ENCODE measurements around the gene AQP2.
"Not testable (repeated sequence)": the region's sequence is repeated elsewhere in the genome, so short reads cannot be mapped to it uniquely, and the experiment has no call there.

The AQP2 gene

DNA sequence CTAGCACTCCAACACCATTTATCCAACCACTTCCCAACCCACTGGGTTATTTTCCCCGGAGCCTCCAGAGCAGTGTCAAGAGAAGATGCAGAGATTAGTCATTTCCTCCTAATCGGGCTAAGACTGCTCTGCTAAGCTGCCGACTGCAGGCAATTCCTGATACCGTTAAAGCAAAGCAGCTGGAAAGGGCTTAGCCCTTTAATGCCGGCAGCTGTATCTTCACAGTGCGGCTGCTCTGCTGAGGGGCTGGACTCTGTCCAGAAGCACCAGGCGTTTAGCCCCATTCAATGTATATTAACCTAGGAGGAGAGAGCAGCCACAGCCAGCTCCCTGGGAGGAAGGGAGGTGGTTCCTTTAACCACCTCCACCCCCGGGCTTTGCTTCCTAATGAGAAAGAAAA, 33.4 kb downstream of the AQP2 start:
- H3K9ac ChIP-seq (ENCODE audit: low read depth, low read length): no peak overlapping the region
- no peaks in the 10 kb centered on the region for H3K9me3 ChIP-seq (ENCODE audit: control insufficient read depth, insufficient read depth, low read length)
- peaks cover 6% of the 10 kb centered on the region; the same call in 1 of the 2 replicates for H3K36me3 ChIP-seq (ENCODE audit: insufficient read depth, low read length)
- H3K4me1 ChIP-seq (ENCODE audit: insufficient read depth, low read length): peaks cover 8% of the 10 kb centered on the region; the same call in 1 of the 2 replicates

DNA sequence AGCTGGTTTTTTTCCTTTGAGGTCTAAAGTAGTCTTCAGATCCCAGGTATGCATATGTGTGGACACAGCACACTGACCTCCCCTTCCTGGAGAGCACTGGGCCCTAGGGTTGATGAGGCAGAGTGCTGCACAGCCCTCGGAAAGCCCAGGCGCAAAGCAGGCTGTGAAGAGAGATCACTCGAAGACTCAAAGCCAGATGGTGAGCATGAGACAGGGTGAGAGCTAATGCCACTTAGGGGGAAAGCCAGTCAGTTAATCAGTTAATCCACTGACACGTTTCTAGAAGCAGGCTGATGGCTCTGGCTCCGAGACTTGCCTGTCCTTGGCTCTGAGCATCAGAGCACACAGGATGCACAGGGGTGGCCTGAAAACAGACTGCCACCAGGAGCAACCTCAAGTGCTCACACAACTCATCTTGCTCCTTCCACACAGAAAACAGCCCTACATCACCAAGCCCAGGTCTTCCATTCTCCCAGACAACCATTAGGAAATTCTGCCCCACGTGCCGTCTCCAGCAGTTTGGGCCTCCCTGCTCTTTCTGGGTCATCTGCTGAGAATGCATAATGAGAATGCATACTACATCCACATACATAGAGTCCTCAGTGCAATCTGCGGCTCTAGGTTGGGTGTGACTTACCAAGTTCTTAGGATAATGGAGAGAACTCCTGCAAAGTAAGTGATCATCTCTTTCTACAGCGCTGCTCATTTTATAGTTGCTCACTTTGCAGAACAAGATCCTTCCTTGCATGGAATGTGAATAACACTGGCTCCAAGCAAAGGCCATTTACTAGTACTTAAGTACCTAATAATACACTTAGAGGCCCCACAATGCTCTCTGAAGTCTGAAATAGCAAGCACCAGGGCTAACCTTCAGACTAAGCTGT, 34.2 kb downstream of the AQP2 start:
- H3K9ac ChIP-seq (ENCODE audit: low read depth, low read length): no peak overlapping the region

DNA sequence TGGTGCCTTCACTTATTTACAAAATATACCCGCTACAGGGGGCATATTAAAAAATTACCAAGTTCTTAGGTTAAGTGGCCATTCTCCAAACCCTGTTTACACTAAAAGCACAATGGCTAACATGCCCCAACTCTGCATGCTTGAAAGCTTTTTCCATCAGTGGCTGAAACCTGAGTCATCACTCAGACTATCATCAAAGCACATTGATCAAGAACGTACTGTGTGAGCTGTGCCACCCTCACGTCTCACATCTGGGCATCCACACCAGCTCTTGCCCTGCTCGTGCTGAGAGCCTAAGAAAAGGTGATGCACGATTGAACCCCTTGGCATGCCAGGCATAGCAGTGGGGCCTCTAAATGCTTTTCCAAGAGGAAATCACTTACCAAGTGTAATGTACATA, 35.4 kb downstream of the AQP2 start:
- H3K36me3 ChIP-seq (ENCODE audit: insufficient read depth, low read length): peaks cover 8% of the 10 kb centered on the region

More for the DNA sequence above, 34.2 kb downstream of the AQP2 start:
- peaks cover 6% of the 10 kb centered on the region; the same call in 1 of the 2 replicates for H3K36me3 ChIP-seq (ENCODE audit: insufficient read depth, low read length)
- no peaks in the 10 kb centered on the region for H3K9me3 ChIP-seq (ENCODE audit: control insufficient read depth, insufficient read depth, low read length)
- H3K4me1 ChIP-seq (ENCODE audit: insufficient read depth, low read length): 0 out of 2 replicates have a peak, but pooled peaks cover 4% of the 10 kb centered on the region

DNA sequence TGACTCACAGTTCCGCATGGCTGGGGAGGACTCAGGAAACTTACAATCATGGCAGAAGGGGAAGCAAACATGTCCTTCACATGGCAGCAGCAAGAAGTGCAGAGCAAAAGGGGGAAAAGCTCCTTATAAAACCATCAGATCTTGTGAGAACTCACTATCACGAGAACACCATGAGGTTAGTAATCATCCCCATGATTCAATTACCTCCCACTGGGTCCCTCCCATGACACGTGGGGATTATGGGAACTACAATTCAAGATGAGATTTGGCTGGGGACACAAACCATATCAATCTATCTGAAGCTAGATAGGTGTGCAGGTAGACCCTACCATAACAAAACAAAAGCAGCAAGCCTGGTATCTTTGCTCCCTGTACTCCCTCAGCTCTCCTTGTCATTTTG, 35.9 kb downstream of the AQP2 start:
- not testable (repeated sequence) for H3K9me3 ChIP-seq (ENCODE audit: control insufficient read depth, insufficient read depth, low read length); H3K4me1 ChIP-seq (ENCODE audit: insufficient read depth, low read length); H3K36me3 ChIP-seq (ENCODE audit: insufficient read depth, low read length); H3K9ac ChIP-seq (ENCODE audit: low read depth, low read length)

More for the DNA sequence above, 35.4 kb downstream of the AQP2 start:
- Histone ChIP-seq H3K9me3 (ENCODE audit: control insufficient read depth, insufficient read depth, low read length) (no peaks in the 10 kb centered on the region), H3K4me1 (ENCODE audit: insufficient read depth, low read length) (0 out of 2 replicates have a peak, but pooled peaks cover 4% of the 10 kb centered on the region), H3K9ac (ENCODE audit: low read depth, low read length) (no peak overlapping the region)

- Histone ChIP-seq H3K9me3 (ENCODE audit: control insufficient read depth, insufficient read depth, low read length) (no peaks in the 10 kb centered on the region), H3K36me3 (ENCODE audit: insufficient read depth, low read length) (peaks cover 15% of the 10 kb centered on the region), H3K9ac (ENCODE audit: low read depth, low read length) (no peak overlapping the region), H3K4me1 (ENCODE audit: insufficient read depth, low read length) (0 out of 2 replicates have a peak, but pooled peaks cover 4% of the 10 kb centered on the region)
Observed at GRCh38 chr12:49987625-49988303, 37.2 kb downstream of the AQP2 start.

DNA sequence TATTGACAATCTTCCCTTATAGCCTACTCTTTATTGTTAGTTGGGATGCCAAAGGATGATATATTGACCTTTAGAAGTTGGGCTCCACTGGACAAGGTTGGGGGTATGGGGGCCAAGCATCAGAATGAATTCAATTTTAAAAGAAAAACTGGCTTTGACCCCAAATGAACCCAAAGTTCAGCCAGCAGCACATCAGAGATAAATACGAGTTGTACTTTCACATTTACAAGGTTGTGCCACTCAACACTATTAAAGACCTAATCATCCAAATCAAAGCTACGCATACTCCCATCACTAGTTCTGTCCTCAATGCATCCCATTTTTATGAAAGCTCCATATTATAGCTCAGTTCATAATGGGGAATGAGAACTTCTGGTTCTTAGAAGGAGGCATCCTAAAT, 38.9 kb downstream of the AQP2 start:
- not testable (repeated sequence) for H3K9me3 ChIP-seq (ENCODE audit: control insufficient read depth, insufficient read depth, low read length); H3K4me1 ChIP-seq (ENCODE audit: insufficient read depth, low read length); H3K9ac ChIP-seq (ENCODE audit: low read depth, low read length)
- H3K36me3 ChIP-seq (ENCODE audit: insufficient read depth, low read length): peaks cover 20% of the 10 kb centered on the region

DNA sequence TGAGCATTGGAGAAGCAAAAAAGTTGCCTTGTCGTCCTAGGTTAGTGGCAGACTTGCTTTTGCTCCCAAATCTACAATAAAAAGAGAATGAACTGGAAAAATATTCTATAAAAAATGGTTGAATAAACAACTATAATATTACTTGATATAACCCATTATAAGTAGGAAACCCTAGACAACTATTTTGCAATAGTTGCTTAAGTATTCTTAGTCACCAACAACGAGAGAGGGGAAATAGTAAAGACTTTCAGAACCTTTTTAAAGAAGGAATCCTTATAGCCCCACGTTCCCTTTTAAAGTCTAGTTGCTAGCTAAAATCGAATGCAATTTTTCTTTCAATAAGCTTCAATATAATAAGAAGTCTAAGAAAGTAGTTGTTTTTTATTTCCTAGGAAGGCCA, 39.7 kb downstream of the AQP2 start:
- H3K36me3 ChIP-seq (ENCODE audit: insufficient read depth, low read length): peaks cover 21% of the 10 kb centered on the region
- H3K9me3 ChIP-seq (ENCODE audit: control insufficient read depth, insufficient read depth, low read length): no peaks in the 10 kb centered on the region
- H3K9ac ChIP-seq (ENCODE audit: low read depth, low read length): no peak overlapping the region
- 0 out of 2 replicates have a peak, but pooled peaks cover 1% of the 10 kb centered on the region for H3K4me1 ChIP-seq (ENCODE audit: insufficient read depth, low read length)

- Histone ChIP-seq H3K9me3 (ENCODE audit: control insufficient read depth, insufficient read depth, low read length) (no peaks in the 10 kb centered on the region), H3K9ac (ENCODE audit: low read depth, low read length) (no peak overlapping the region), H3K36me3 (ENCODE audit: insufficient read depth, low read length) (peaks cover 20% of the 10 kb centered on the region), H3K4me1 (ENCODE audit: insufficient read depth, low read length) (no peaks in the 10 kb centered on the region)
Observed at GRCh38 chr12:49998453-49998852, 47.9 kb downstream of the AQP2 start.

- H3K36me3 ChIP-seq (ENCODE audit: insufficient read depth, low read length): peaks cover 15% of the 10 kb centered on the region
Observed at GRCh38 chr12:50003595-50003994, 53.1 kb downstream of the AQP2 start.

DNA sequence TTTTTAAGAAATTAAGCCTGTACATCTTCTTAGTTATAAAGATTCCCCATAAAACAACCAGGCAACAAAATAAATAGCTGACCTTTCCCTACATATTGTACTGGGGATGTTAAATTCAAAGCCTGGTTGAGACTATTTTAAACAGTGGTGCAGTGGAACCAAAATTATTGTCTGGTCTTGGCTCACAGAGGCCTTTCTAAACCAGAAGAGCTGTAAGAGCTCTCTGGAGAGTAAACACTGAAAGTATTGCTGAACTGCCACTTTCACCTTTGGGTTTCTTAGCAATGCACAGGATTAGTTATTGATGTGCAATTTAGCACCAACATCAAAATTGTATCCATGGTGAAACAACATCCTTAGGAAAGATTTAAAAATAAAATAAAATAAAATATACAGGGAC, 54.2 kb downstream of the AQP2 start:
- Histone ChIP-seq H3K36me3 (ENCODE audit: insufficient read depth, low read length) (peaks cover 7% of the 10 kb centered on the region), H3K4me1 (ENCODE audit: insufficient read depth, low read length) (no peaks in the 10 kb centered on the region), H3K9ac (ENCODE audit: low read depth, low read length) (no peak overlapping the region), H3K9me3 (ENCODE audit: control insufficient read depth, insufficient read depth, low read length) (no peaks in the 10 kb centered on the region)

More at GRCh38 chr12:50003595-50003994, 53.1 kb downstream of the AQP2 start:
- no peaks in the 10 kb centered on the region for H3K9me3 ChIP-seq (ENCODE audit: control insufficient read depth, insufficient read depth, low read length)
- no peak overlapping the region for H3K9ac ChIP-seq (ENCODE audit: low read depth, low read length)
- no peaks in the 10 kb centered on the region for H3K4me1 ChIP-seq (ENCODE audit: insufficient read depth, low read length)

DNA sequence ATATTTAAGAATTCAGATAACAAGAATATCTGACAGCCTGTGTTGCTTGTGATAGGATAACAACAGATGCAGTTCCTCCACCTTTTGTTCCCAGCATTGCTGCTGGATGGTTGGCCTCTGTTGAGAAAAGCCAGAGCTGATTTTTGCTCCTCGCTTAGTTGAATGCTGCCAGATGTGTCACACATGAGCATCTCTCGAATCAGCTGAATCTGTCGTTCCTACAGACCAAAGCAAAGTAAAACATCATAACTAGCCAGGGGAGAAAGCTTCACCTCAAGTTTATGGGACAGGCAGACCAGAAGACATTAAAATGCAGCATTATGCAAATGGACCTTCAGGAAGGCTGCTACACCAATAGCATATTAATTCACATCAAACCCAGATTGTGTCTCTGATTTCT, 54.6 kb downstream of the AQP2 start:
- H3K36me3 ChIP-seq (ENCODE audit: insufficient read depth, low read length): peaks cover 7% of the 10 kb centered on the region
- no peak overlapping the region for H3K9ac ChIP-seq (ENCODE audit: low read depth, low read length)
- no peaks in the 10 kb centered on the region for H3K4me1 ChIP-seq (ENCODE audit: insufficient read depth, low read length)
- H3K9me3 ChIP-seq (ENCODE audit: control insufficient read depth, insufficient read depth, low read length): no peaks in the 10 kb centered on the region

DNA sequence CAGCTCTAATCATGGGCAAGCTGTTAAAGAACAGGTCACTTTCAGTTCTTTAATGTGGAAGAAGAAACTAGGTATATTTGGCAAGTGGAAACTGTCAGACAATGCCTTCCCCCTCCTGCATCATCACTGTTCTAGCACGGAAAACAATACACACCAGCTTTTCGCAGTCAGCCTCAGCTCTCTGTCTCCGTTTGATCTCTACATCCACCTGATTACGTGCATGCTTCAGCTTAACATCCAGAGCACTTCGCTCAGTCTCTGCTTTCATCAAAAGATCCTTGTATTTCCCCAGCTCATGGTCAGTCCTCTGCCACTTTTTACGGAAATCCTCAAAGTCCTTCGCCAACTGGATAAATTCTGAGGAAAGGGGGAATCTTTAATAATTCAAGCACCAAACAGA, 55.7 kb downstream of the AQP2 start:
- Histone ChIP-seq H3K9ac (ENCODE audit: low read depth, low read length) (no peak overlapping the region), H3K36me3 (ENCODE audit: insufficient read depth, low read length) (peaks cover 2% of the 10 kb centered on the region), H3K4me1 (ENCODE audit: insufficient read depth, low read length) (no peaks in the 10 kb centered on the region), H3K9me3 (ENCODE audit: control insufficient read depth, insufficient read depth, low read length) (no peaks in the 10 kb centered on the region)

- no peak overlapping the region for H3K9ac ChIP-seq (ENCODE audit: low read depth, low read length)
- no peaks in the 10 kb centered on the region for H3K9me3 ChIP-seq (ENCODE audit: control insufficient read depth, insufficient read depth, low read length)
- H3K4me1 ChIP-seq (ENCODE audit: insufficient read depth, low read length): no peaks in the 10 kb centered on the region
- H3K36me3 ChIP-seq (ENCODE audit: insufficient read depth, low read length): peaks cover 2% of the 10 kb centered on the region
Observed at GRCh38 chr12:50006754-50007442, 56.4 kb downstream of the AQP2 start.
